Ovary (tissue), 3 donors: ENCODE data around the gene CCDC57.

Source experiments
- CTCF ChIP-seq, 3 donors: fragments of 450-650 bp in 2 of 3; fragments of 200-600 bp in 1 of 3; IDR thresholded peaks; one replicate each; pipeline versions ENCODE4 v1.5.1 to v1.8.0; 2016 to 2022; ENCODE audit warnings: antibody characterized with exemption in 3 of 3, mild to moderate bottlenecking in 1 of 3
- POLR2A ChIP-seq: fragments of 450-650 bp; IDR thresholded peaks from one replicate; pipeline ENCODE4 v1.6.1; 2017; ENCODE audit warnings: antibody characterized with exemption, mild to moderate bottlenecking, moderate library complexity
- donor health status: DM: no; HTN: no; CAD: no.

DNA sequence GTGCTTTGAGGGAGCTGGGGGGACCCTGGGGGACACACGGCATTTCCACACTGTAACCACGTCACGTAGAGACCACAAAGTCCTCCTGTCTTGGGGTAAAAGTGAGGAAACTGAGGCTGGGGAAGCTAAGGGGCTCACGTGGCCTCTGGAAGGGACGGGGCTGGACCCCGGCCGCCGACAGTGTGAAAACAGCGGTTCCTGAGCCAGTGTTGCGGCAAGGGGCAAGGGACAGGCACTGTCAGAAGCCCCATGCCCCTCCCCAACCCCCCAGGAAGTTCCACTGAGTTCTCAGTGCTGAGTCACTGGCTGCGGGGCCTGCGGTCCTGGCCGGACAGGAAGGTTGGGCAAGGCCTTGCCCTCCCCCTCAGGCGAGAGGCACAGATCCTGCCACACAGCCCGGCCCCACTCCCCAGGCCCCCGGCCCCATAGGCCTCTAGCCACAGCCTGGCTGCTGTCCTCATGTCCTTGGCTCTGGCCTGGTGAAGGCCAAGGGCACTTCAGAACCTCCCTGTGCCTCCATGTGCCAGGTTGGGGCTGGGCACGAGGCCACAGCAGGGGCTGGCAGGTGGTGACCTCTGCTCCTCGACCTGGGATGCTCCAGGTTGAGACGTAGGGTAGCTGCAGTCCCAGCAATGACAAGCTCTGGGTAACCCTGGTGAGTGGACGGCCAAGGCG is 5.0 kb upstream of the CCDC57 start:
- TF ChIP-seq CTCF (IDR thresholded peaks at IDR 0.05), result no peak
- no peak for TF ChIP-seq POLR2A
